Heart right ventricle (tissue), 16 donors: ENCODE data around the gene SLC35B1. TPM values are rescaled to one million over a fixed set of nuclear protein-coding genes. Genes with fewer than 3 reads are reported as not detected.

ENCODE experiments used
- ATAC-seq, 8 donors: fragments of 200-7000 bp; cut with Tn5 transposase; one replicate each; pipeline ENCODE4 v1.9.1; 2020; ENCODE audit warnings: mild to moderate bottlenecking in 8 of 8, moderate library complexity in 8 of 8, moderate number of reproducible peaks in 1 of 8
- DNase-seq, 2 donors: peaks; one replicate each; pipeline ENCODE4 v3.0.0-alpha.2; 2020
- H3K27ac ChIP-seq, 10 donors: fragments of 200-600 bp; sonication (generic) in 2 of 10; one replicate each; pipeline versions ENCODE4 v1.5.0 to v1.8.0; 2020 to 2022; ENCODE audit warnings: mild to moderate bottlenecking in 3 of 10
- H3K27me3 ChIP-seq, 7 donors: fragments of 200-600 bp; one replicate each; pipeline ENCODE4 v1.8.0; 2021 to 2022; ENCODE audit warnings: mild to moderate bottlenecking in 2 of 7
- H3K36me3 ChIP-seq, 9 donors: fragments of 200-600 bp; sonication (generic) in 1 of 9; one replicate each; pipeline versions ENCODE4 v1.5.0 to v1.8.0; 2020 to 2022; ENCODE audit warnings: mild to moderate bottlenecking in 2 of 9
- H3K4me1 ChIP-seq, 9 donors: fragments of 200-600 bp; sonication (generic) in 1 of 9; one replicate each; pipeline versions ENCODE4 v1.5.0 to v1.8.0; 2020 to 2022; ENCODE audit warnings: mild to moderate bottlenecking in 4 of 9
- H3K4me3 ChIP-seq, 10 donors: fragments of 200-600 bp; sonication (generic) in 2 of 10; one replicate each; pipeline versions ENCODE4 v1.5.0 to v1.8.0; 2020 to 2022; ENCODE audit warnings: mild to moderate bottlenecking in 7 of 10, moderate library complexity in 2 of 10
- H3K9me3 ChIP-seq, 11 donors: fragments of 200-600 bp in 10 of 11; sonication (generic) in 2 of 11; one replicate each; pipeline versions ENCODE4 v1.5.0 to v1.8.0; 2013 to 2022; ENCODE audit warnings: mild to moderate bottlenecking in 2 of 11, control low read depth in 1 of 11, moderate library complexity in 1 of 11
- CTCF ChIP-seq, 9 donors: fragments of 200-600 bp; sonication (generic) in 2 of 9; IDR thresholded peaks; one replicate each; pipeline versions ENCODE4 v1.5.0 to v1.8.0; 2021 to 2022; ENCODE audit warnings: antibody characterized with exemption in 9 of 9, mild to moderate bottlenecking in 5 of 9, moderate library complexity in 1 of 9
- WGBS, 2 donors: extraction: QIAGEN DNeasy Blood & Tissue Kit; methylation state at CpG; one replicate each; pipeline ENCODE4 v1.1.7; 2013; ENCODE audit warnings: inconsistent platforms in 1 of 2; 5-methylcytosine and 5-hydroxymethylcytosine counted together
- intact Hi-C, 10 donors: fragments of 100-400 bp; cut with DNase I; formaldehyde crosslinking; loops; one replicate each; pipeline versions ENCODE4 v1.11.1 to v1.14.2; 2022
- polyA plus RNA-seq, 2 donors: library from polyadenylated mRNA; stranded (reverse); fragments of 200-250 nt; gene quantifications; one replicate each; pipeline ENCODE4 v1.2.3, GENCODE V29; 2013
- total RNA-seq, 10 donors: library from RNA; stranded (reverse); fragmentation: NEBNext Ultra II Directional in 3 of 10; extraction: Animal tissue kit (Norgen Biotek cat#: 25700) in 3 of 10; gene quantifications; one replicate each; pipeline versions ENCODE4 v1.2.1 to v1.2.4, GENCODE V29; 2021 to 2023
- donor health status: Arrhythmogenic right ventricular cardiomyopathy.
- donor health status: ischemic (EF 13 %, LVEDD 7.1; RV severe dilation, severe dysfunction).
- donor health status: healthy with polysubstance abuse.
- donor health status: DM: no; HTN: yes; CAD: no.
- donor health status: DM: no; HTN: no; CAD: no.
- donor health status: ischemic (EF 25% LVEDD 6.9; RV normal size, moderate dysfunction).
- donor health status: ischemic (EF 25% LVEDD 5.7; RV mildly dilated, moderate dysfunction).
- donor health status: healthy.
- donor health status: DM: yes; HTN: yes; CAD: no.
- donor health status: Ischemic cardiomyopathy.
- donor health status: ischemic (EF 35%, LVEDD 5.7; RV mildly dilated, moderate dysfunction).
- donor health status: nonischemic (EF 11% LVEDD 7.7; RV severe dilation, severe dysfunction).
- donor health status: DM: yes; HTN: yes; CAD: no.
- donor health status: PGD.
- donor health status: ischemic (EF 29% LVEDD 5.4; RV normal size, mild dysfunction).
- donor health status: nonischemic (EF 23%, LVEDD 6.1; RV moderate dilation, normal function).

The SLC35B1 gene
- total and polyA plus RNA-seq, 12 donors = 60.5 to 146 (median 69.9) TPM

GRCh38 chr17:49692751-49693150 is 15.0 kb downstream of the SLC35B1 start:
- TF ChIP-seq CTCF (IDR thresholded peaks at IDR 0.05) = no peak
- H3K27ac ChIP-seq = peak overlapping the region in 7 of 10 donors; percentile 73 to 94 (median 90)
- ATAC-seq = no peak
- H3K27me3 ChIP-seq = no peaks in the 10 kb centered on the region
- no peak for DNase-seq
- intact Hi-C loops = loop anchor here in 2 of 10 donors (5.0 kb wide), 1 partner anchor 75 kb away; no protein-coding TSS in a partner anchor
- H3K4me3 ChIP-seq = no peak overlapping the region
- no peaks in the 10 kb centered on the region for H3K9me3 ChIP-seq
- WGBS, 2 donors = 89 to 93% methylated on average over 4 of the region's 4 CpGs
- H3K36me3 ChIP-seq = no peaks in the 10 kb centered on the region
- peaks cover 5 to 64% (median 37%) of the 10 kb centered on the region in 9 donors for H3K4me1 ChIP-seq

- TF ChIP-seq CTCF (IDR thresholded peaks at IDR 0.05) = no peak
- Histone ChIP-seq H3K4me3 (no peak overlapping the region), H3K36me3 (no peaks in the 10 kb centered on the region), H3K4me1 (peaks cover 5 to 73% (median 40%) of the 10 kb centered on the region in 9 donors), H3K9me3 (no peaks in the 10 kb centered on the region), H3K27ac (peak overlapping the region; percentile 57 to 94 (median 90)), H3K27me3 (no peaks in the 10 kb centered on the region)
- ATAC-seq (peak; percentile 8 to 45 (median 26)), DNase-seq (no peak)
- intact Hi-C loops = loop anchor here in 2 of 10 donors (5.0 kb wide), 1 partner anchor 74 kb away; no protein-coding TSS in a partner anchor
- WGBS, 2 donors = 20 to 28% methylated on average over 8 of the region's 8 CpGs
Measured at GRCh38 chr17:49691677-49692191, 16.0 kb downstream of the SLC35B1 start.

- H3K36me3 ChIP-seq = no peaks in the 10 kb centered on the region
- H3K9me3 ChIP-seq = no peaks in the 10 kb centered on the region
- TF ChIP-seq CTCF (IDR thresholded peaks at IDR 0.05) = no peak
- peak overlapping the region; percentile 57 to 94 (median 90) for H3K27ac ChIP-seq
- H3K4me1 ChIP-seq = peaks cover 5 to 68% (median 40%) of the 10 kb centered on the region in 9 donors
- H3K4me3 ChIP-seq = peak overlapping the region in 1 of 10 donors; percentile 10
- WGBS, 2 donors = 33 to 40% methylated on average over 9 of the region's 9 CpGs
- intact Hi-C loops = loop anchor here in 2 of 10 donors (5.0 kb wide), 1 partner anchor 74 kb away; no protein-coding TSS in a partner anchor
- H3K27me3 ChIP-seq = no peaks in the 10 kb centered on the region
- DNase-seq (peak in 1 of 2 donors; percentile 74), ATAC-seq (peak; percentile 52 to 90 (median 82))
Measured at GRCh38 chr17:49691086-49691676, 16.6 kb downstream of the SLC35B1 start.

- intact Hi-C loops = loop anchor here in 2 of 10 donors (5.0 kb wide), 1 partner anchor 73 kb away; no protein-coding TSS in a partner anchor
- Histone ChIP-seq H3K27ac (peak overlapping the region in 9 of 10 donors; percentile 73 to 94 (median 90)), H3K9me3 (no peaks in the 10 kb centered on the region), H3K4me3 (no peak overlapping the region), H3K4me1 (peaks cover 4 to 60% (median 40%) of the 10 kb centered on the region in 9 donors), H3K27me3 (no peaks in the 10 kb centered on the region), H3K36me3 (no peaks in the 10 kb centered on the region)
- ATAC-seq (peak in 1 of 8 donors; percentile 18), DNase-seq (no peak)
- 32 to 36% methylated on average over 2 of the region's 2 CpGs for WGBS, 2 donors
- no peak for TF ChIP-seq CTCF (IDR thresholded peaks at IDR 0.05)
Measured at GRCh38 chr17:49690256-49690655, 17.5 kb downstream of the SLC35B1 start.
